Non-pigmented ciliary epithelial cell (primary cell): ENCODE measurements around the gene SORCS2.

ENCODE experiments used
- DNase-seq: peaks from one replicate; pipeline ENCODE4 v3.0.0-alpha.2; 2010; ENCODE audit warnings: low read depth

SORCS2 gene

GRCh38 chr4:7223541-7223940, 31.2 kb downstream of the SORCS2 start:
- DNase-seq, result no peak

DNA sequence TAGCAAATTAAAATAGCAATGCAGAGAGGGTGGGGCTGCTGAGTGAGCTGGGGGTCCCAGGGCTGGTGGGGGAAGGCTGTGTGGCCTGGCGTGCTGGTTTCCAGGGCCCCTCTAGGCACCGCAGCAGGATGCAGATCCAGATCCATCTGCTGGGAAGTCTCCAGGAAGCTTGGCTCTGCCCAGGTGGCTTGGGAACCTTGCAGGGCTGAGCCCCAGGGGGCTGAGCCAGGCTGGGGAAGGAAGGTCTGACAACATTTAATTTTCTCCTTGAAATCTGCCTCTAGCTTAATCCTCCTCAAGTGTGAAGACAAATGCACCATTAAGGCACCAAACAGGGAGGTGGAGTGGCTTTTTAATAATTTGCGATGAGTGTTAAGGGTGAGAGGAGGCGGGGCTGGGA, 31.7 kb downstream of the SORCS2 start:
- no peak for DNase-seq

- DNase-seq, result no peak
Measured at GRCh38 chr4:7224878-7225533, 32.7 kb downstream of the SORCS2 start.

- no peak for DNase-seq
Measured at GRCh38 chr4:7226439-7226838, 34.1 kb downstream of the SORCS2 start.

DNA sequence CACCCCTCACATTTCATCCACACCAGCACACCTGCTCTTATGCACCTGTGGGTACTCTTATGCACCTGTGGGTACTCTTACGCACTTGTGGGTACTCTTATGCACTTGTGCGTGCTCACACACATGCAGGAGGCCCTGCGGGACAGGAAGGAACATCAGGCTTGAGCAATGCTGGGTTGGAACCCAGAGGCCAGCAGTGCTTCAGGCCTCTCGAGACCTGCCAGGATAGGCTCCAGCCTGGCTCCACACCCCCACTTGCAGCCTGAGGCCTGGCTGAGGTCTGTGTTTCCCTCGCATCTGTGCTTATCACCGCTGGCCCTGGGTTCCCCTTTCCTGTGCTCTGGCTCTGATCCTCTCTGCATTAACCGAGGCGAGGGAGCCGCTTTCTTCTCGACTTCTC, 34.7 kb downstream of the SORCS2 start:
- no peak for DNase-seq

- no peak for DNase-seq
Measured at GRCh38 chr4:7228734-7229133, 36.4 kb downstream of the SORCS2 start.

DNA sequence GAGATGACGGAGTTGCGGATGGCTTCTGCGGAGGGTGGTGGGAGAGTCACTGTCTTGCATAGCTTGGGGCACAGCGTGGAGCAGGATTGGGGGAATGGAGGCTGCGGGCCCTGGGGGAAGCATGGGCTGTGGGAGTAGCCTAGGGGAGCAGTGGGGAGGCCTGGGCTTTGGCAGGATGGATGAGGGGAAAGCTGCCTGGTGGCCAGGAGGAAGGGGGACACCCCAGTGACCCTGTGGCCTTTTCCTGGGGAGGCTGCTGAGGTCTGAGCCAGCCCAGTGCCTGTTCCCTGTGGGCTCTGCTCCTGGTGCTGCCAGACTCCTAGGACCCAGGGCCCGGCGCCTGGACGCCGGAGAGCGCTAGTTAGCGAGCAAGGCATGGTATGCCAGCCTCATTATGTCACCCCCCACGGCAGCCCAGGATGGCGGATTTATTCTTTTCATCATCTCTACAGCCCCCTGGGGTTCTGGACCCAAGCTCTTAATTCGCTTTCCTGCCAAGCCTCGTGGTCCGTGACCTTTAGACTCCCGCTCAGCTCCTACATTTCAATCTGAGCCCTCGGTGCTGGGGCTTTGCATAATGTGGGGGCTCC, 39.8 kb downstream of the SORCS2 start:
- DNase-seq, result no peak

DNA sequence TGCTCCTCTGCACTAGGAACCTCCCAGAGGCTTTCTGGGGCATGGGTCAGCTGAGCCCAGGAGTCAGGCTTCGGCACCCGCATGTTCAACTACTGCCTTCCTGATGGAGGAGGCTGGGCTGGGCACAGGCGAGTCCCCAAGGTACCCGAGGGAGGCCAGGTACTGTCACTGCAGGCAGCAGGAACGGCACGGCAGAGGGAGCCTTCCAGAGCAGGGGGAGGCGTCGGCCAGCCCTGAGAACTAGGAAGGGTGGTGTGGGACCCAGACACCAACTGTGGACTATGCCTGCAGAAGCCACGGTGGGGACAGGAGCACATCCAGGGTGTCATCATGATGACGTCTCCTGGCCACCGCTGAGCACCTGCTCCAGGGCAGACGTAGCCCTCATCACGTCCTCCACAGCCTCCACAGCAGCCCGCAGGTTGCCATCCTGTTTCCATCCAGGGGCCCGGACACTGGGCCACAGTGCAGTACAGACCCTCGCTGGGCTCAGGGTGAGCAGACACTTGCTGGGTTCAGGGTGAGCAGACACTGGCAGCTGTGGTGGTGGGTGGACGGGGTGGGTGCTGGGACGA, 40.8 kb downstream of the SORCS2 start:
- no peak for DNase-seq

- no peak for DNase-seq
Measured at GRCh38 chr4:7233601-7234000, 41.3 kb downstream of the SORCS2 start.

DNA sequence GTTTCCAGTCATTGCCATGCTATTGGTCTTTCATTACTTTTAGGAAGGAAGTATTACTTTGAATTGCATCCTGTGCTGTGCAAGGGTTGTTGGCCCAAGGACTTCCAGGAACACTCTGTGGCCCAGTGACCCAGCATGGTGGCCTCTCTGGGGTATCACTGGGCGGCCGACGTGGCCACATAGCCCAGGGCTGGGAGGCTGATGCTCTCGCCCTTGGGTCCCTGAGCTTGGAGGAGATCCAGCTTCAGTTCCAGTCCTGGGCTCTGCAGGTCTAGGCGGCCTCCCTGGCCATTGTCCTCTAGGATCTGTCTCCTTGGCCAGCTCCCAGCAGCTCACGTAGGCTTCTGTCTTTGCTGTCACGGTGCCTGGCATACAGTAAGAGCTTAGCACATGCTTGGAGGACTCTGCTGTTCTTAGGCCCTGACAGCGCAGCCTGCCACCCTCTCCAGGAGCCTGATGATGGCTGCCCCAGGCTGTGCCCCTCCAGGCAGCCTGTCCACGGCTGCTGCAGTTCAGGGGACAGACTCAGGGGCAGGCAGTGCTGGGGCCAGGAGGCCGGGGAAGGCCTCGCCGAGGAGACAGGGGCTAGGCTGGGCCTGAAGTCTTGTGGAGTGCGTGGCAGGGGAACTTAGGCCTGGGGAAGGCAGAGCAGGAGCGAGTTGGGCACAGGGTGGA, 42.2 kb downstream of the SORCS2 start:
- no peak for DNase-seq

DNA sequence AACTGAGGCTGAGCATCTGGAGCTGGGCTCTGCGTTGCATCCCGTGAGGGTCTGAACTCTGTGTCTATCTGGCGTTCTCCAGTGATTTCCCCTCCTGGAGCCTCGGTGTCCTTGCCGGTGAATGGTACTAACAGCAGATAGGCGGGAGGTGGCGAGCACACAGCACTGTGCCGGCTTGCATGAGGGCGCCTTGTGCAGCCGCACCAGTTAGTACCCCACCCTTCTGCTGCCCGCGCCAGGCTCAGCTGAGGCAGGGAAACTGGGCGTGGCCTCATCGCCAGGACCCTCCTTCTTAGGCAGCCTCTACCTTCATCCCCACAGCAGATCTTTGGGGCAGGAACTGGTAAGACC, 42.7 kb downstream of the SORCS2 start:
- DNase-seq, result no peak

- DNase-seq, result no peak
Measured at GRCh38 chr4:7236847-7237246, 44.5 kb downstream of the SORCS2 start.

GRCh38 chr4:7237873-7238272, 45.5 kb downstream of the SORCS2 start:
- no peak for DNase-seq

- DNase-seq, result no peak
Measured at GRCh38 chr4:7238300-7238960, 46.1 kb downstream of the SORCS2 start.

GRCh38 chr4:7239101-7239820, 46.9 kb downstream of the SORCS2 start:
- no peak for DNase-seq

GRCh38 chr4:7239844-7240243, 47.5 kb downstream of the SORCS2 start:
- DNase-seq, result no peak

DNA sequence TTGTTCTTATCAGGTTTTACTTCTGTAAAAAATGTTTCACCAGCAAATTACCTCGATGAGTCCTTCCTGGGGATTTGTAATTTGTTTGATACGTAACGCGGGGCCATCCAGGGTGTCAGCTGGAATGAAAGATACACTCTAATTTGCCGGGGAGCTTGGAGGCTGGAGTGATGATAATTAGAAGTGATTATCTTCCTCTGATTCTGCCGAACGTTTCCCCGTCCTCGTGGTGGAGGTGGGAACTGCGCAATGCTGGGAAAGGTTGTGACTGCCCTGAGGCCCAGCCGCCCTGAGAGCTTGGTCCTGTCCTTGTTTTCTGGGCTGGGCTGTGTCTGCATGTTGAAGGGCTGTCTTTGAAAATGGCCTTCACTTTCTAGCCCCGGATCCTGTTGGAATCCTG, 48.0 kb downstream of the SORCS2 start:
- no peak for DNase-seq

DNA sequence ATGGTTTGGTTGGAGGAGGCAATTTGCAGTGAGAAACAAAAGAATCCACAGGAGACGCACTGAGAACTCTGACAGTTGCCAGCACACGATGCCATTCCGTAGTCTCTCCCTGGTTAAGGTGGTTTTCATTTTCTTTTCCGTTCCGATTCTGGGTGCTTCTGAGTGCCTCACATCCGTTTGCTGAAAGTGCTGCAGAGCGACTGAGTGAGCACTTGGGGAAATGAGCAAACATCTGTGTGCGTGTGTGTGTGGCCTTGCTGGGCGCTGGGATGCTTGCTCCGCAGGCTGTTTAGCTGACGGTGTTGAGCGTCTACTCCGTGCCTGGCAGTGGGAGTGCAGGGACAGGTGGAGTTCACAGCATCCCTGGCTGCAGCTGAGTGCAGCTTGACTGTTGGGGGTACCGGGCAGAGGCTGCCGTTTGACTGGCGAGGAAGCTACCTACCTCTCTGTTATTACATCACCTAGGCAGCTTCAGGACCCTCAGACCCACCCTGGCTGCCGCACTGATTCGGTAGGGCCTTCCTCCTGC, 49.3 kb downstream of the SORCS2 start:
- no peak for DNase-seq

DNA sequence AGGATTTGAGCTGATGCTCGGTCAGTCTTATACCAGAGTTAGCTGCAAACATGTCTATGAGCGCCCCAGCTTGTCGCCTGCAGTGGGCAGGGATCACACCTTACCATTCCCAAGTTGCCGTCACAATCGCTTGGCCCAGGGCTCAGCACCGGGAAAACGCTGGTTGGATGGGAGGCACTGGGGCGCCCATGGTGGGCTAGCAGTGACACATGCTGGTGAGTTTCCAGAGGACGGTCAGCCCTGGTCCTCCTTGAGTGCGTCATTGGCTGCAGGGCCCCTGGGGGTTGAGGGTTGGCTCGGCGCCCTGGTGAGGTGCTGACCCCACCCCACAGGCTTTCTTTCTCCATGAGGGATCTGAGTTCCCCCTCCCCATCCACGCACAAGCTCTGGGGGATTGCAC, 50.4 kb downstream of the SORCS2 start:
- DNase-seq, result no peak

- no peak for DNase-seq
Measured at GRCh38 chr4:7243609-7244330, 51.4 kb downstream of the SORCS2 start.

GRCh38 chr4:7244331-7244665, 52.0 kb downstream of the SORCS2 start:
- DNase-seq, result no peak
